ENCODE measurements around the gene NUP210.

NUP210 gene

GRCh38 chr3:13375464-13375863, 44.7 kb downstream of the NUP210 start:
- DNase-seq (ENCODE audit: low read depth), result no peak

DNA sequence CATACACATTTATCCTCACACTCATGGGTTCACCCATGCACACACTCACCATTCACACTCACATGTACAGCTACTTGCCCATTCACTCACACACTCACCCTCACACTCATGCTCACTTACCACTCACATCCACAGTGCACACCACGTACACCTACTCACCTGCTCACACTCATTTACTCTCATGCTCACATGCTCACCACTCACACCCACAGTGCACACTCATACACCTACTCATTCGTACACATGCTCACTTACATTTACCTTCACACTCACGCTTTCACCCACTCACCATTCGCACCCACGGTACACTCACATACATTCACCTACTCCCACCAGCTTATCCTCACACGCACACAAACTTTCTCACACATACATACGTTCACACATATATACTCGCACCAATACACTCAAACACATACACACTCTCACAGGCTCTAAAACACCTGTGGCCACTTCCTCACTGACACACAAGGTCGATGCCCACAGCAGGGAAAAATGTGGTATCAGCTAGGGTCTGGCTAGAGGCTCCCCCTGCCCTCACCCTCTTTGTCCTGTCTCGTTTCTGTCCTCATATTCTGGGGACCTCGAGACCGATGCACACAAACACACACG, 46.0 kb downstream of the NUP210 start:
- no peak for DNase-seq (ENCODE audit: low read depth)

GRCh38 chr3:13372656-13373055, 47.5 kb downstream of the NUP210 start:
- DNase-seq (ENCODE audit: low read depth), result no peak

DNA sequence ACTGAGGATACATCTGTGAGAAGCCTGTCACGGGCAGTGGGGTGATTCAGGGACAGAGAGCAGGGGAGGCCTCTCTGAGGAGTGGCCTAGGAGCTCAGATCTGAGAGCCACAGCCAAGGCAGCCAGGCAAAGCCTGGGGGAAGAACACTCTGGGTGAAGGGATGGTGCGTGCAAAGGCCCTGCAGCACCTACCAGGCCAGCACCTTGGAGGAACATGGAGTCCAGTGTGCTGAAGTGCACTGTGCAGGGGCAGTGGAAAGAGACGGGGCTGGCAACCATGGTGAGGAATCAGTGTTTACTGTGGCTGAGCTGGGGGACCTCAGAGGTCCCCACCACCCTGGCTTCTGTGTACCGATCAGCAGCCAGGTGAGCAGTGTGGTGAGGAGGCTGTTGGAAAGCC, 48.0 kb downstream of the NUP210 start:
- DNase-seq (ENCODE audit: low read depth), result no peak

DNA sequence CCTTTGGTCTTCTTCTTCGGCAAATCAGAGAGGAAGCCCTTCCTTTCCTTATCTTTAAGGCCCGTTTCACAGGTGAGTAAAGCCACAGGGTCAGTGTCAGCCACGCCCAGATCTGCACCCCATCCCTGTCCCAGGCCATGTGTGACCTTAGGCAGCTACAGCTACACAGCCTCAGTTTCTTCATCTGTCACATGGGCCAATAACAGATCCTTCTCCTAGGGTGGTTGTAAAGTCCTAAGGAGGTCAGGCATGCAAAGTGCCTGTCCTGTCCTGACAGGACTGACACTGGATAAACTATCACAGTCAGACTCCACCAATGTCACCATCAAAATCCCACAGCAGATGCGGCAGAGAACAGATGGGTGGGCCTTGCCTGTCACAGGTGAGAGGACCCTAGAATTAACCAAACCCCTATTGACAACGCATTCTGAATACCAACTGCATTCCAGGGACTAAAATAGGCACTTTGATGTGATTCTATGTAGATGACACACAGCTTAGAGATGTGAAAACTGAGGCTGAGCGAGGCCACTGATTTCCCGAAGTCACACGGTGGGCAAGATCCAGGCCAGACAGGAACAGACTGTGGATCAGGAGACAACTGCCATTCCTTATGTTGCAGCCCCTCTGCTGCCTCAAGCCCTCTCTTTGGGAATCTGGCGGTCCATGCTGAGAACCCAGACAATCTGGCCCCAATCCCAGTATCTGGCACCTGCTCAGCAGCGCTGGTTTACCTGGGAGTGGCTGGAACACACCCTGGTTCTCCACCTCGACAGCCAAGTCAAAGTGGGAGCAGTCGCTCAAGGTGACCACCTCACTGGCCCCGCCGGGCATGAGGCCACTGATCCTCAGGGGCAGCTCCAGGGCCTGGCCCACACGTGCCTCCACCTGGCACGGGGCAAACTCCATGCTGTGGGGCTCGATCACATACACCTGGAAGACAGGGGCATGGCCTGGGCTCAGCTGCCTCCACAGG, 48.7 kb downstream of the NUP210 start:
- no peak for DNase-seq (ENCODE audit: low read depth)

GRCh38 chr3:13370609-13371008, 49.5 kb downstream of the NUP210 start:
- DNase-seq (ENCODE audit: low read depth), result no peak

GRCh38 chr3:13370055-13370454, 50.1 kb downstream of the NUP210 start:
- DNase-seq (ENCODE audit: low read depth), result no peak

DNA sequence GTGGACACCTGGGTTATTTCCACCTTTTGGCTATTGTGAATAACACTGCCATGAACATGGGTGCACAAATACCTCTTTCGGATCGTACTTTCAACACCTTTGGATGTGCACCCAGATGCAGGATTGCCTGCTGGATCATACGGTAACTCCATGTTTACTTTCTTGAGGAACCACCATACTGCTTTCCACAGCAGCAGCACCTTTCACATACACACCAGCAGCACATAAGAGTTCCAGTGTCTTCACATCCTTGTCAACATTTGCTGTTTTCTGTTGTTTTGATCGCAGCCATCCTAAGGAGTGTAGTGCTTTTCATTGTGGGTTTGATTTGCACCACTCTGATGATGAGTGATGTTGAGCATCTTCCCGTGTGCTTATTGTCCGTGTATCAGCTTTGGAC, 51.3 kb downstream of the NUP210 start:
- no peak for DNase-seq (ENCODE audit: low read depth)

GRCh38 chr3:13367728-13368127, 52.4 kb downstream of the NUP210 start:
- DNase-seq (ENCODE audit: low read depth), result no peak

DNA sequence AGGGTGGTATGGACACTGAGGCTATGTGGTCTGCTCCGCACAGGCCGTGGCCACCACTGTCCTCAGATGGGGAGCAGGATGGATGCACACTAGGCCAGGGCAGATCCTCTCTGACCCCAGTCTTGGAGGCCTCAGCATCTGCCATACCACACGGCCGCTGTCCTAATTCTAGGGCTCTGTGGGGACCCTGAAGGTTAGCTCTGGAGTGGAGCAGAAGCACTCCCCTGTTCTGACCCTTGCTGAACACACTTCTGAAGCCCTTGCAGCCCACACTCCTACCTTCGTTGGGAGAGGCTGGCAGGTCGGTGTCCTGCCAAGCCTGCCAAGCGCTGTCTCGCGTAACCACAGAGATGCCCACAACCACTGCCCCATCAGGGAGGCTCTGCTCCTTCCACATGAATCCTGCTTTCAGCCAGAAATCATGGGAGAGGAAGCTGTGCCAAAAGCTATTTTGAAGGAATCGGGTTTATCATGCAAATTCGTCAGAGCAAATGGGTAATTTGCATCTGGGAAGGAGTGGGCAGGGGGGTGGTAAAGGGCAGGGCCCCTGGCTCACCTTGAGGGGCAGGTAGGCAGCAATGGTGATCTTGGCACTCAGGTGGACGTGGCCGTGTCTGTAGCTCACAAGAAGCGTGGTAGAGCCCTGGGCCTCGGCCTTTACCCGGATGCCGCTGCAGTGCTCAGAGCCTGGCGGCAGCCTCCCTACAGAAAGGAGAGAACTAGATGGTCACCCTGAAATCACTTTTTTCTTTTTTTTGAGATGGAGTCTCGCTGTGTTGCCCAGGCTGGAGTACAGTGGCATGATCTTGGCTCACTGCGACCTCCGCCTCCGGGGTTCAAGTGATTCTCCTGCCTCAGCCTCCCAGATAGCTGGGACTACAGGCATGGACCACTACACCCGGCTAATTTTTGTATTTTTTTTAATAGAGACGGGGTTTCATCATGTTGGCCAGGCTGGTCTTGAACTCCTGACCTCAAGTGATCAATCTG, 54.4 kb downstream of the NUP210 start:
- DNase-seq (ENCODE audit: low read depth), result no peak

DNA sequence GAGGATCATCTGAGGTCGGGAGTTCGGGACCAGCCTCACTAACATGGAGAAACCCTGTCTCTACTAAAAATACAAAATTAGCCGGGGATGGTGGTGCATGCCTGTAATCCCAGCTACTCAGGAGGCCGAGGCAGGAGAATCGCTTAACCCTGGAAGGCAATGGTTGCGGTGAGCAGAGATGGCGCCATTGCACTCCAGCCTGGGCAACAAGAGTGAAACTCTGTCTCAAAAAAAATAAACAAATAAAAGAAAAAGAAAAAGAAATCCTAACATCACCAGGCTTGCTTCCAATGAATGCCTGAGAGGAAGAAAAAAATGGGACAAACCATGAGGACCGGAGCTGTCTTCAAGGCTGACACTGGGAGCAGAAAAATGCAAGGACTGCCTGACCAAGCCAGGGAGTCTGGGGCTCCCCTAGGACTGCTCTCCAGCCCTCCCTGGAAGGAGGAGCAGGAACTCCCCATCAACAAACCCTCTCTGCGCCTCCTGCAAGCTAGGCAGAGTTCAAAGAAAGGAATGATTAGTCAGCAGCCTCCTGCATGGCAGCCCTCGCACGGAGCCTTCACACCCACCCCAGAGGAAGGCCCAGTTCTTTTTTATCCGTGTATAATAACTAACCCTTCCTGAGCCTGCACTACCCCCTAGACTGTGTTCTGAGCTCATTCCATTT, 55.4 kb downstream of the NUP210 start:
- no peak for DNase-seq (ENCODE audit: low read depth)

DNA sequence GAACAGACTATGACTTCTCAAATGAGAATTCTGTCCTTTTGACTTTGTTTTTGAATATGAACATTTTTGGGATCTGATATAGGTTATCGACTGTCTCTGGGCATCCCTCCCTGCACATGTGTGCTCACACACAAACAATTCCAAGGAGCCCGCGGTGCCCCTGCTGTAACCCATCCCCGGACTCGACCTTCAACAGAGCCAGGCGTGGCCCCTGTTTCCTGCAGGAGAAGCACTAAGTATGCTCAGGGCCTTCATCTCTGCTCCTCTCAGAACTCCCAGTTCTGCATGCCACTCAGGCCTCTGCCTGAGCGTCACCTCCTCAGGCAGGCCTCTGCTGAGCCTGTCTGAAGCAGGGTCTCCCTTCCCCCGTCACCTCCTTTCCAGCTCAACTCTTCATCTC, 57.6 kb downstream of the NUP210 start:
- DNase-seq (ENCODE audit: low read depth), result no peak

- DNase-seq (ENCODE audit: low read depth), result no peak
Measured at GRCh38 chr3:13359916-13360315, 60.2 kb downstream of the NUP210 start.

DNA sequence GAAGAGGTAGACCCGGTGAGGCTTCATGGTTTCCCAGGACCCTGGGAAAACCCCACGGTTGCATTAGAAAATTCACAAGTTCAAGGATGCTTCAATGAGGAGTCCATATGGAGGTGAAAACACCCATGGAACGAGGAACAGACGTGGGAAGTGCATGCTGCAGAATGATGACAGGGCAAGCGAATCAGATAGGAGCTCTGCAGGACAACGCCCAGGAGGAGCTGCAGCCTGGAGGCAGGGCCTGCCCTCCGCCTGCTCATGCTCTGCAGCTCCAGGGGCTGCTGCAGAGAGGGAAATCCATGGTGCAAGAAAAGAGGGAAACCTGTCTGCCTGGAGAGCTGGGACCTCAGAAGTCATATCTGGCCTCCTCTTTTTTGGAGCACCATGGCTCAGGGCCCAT, 61.5 kb downstream of the NUP210 start:
- no peak for DNase-seq (ENCODE audit: low read depth)

DNA sequence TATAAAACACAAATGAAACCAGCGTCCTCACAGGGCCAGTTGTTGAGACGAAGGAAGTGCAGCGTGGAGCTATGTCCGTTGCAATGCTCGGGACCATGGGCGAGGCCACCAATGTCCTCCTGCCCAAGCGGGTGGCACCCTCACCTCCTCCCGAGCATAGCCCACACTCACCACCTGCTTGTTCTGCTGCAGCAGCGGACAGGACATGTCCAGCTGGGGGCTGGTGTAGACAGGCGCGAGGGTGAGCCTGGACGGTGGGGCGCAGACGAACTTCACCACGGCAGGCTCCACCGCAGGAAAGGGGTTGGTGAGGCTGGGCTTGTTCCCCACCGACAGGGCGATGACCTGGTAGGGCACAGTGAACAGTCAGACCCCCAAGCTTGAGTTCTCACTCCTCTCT, 62.1 kb downstream of the NUP210 start:
- no peak for DNase-seq (ENCODE audit: low read depth)

GRCh38 chr3:13357074-13357473, 63.0 kb downstream of the NUP210 start:
- DNase-seq (ENCODE audit: low read depth), result no peak

DNA sequence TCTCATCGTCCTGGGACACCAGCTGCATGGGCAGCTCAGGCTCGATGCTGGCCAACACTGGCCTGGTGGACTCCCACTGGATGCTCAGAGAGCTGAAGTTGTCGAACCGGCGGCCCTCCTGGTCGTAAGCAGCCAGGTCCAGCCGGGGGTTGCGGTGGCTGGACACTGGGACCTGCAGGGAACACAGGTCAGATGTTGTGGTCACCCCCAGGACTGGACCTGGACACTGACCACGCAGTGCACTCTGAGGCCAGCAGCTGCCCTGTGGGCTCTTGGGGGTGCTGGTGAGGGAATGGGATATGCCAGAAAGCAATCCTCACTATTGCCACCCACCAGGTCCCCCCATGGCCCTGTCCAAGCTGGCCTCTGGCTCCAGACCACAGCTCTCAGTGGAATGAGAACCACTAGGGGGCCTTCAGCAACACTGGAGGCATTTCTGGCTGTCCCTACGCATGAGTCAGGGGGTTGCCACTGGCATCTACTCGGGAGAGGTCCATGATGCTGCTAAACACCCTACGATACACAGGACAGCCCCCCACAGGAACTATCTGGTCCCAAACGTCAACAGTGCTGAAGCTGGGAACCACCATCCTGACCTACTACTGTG, 66.1 kb downstream of the NUP210 start:
- no peak for DNase-seq (ENCODE audit: low read depth)

GRCh38 chr3:13353506-13353905, 66.6 kb downstream of the NUP210 start:
- DNase-seq (ENCODE audit: low read depth), result no peak

DNA sequence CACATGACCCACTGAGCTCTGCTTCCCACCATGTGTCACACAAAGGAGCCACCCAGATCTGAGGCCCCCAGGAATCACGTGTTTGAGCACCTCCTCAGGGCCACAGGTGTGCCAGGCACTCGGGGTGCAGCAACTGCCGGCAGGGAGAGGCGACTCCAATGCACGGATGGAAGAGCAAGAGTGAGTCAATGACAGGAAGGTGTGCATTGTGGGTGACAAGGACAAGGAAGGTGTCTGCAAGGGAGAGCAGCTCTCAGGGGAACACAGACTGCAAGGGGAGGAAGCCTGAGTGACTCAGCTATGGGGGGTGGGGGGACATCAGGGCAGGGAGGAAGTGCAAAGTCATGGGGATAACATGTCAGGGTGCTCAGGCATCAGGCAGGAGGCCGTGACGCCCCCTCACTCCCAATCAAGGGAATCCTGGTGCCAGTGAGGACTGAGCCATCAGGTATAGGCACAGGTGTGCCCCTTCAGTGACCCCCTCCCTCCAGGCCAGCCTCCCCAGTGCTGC, 67.4 kb downstream of the NUP210 start:
- DNase-seq (ENCODE audit: low read depth), result no peak

GRCh38 chr3:13349823-13350222, 70.3 kb downstream of the NUP210 start:
- no peak for DNase-seq (ENCODE audit: low read depth)
